HepG2 (cell line): ENCODE measurements around the gene GTF2B. TPM values are rescaled to one million over a fixed set of nuclear protein-coding genes. Genes with fewer than 3 reads are reported as not detected.

Experiments
- ATF7 ChIP-seq, 2 experiments: fragments of 450-650 bp in 1 of 2; sonication (generic) in 1 of 2; formaldehyde crosslinking in 1 of 2; IDR thresholded peaks; 2 replicates each; pipeline versions ENCODE4 v1.4.0 to v1.6.1; 2016 to 2020; ENCODE audit warnings: antibody characterized with exemption in 1 of 2, mild to moderate bottlenecking in 1 of 2, missing genetic modification reagents in 1 of 2
- BRCA1 ChIP-seq: sonication (generic); formaldehyde crosslinking; IDR thresholded peaks from 2 replicates; pipeline ENCODE4 v1.4.0; 2020; ENCODE audit warnings: missing genetic modification reagents
- CENPX ChIP-seq: sonication (generic); formaldehyde crosslinking; IDR thresholded peaks from 2 replicates; pipeline ENCODE4 v1.9.0; 2021; ENCODE audit warnings: mild to moderate bottlenecking, missing genetic modification reagents, moderate library complexity
- EZH2 ChIP-seq: conservative IDR thresholded peaks from 2 replicates; pipeline ENCODE4 v1.6.1; 2012; ENCODE audit warnings: mild to moderate bottlenecking, low read depth, low read length, moderate library complexity
- FIP1L1 ChIP-seq: fragments of 200-400 bp; formaldehyde crosslinking; IDR thresholded peaks from 2 replicates; pipeline ENCODE4 v1.6.1; 2018; ENCODE audit warnings: low read depth, mild to moderate bottlenecking, low read length, moderate library complexity, borderline replicate concordance; ENCODE audit not compliant: insufficient read depth
- FOXP4 ChIP-seq: sonication (generic); formaldehyde crosslinking; IDR thresholded peaks from 2 replicates; pipeline ENCODE4 v1.4.0; 2020; ENCODE audit warnings: missing genetic modification reagents
- GABPB1 ChIP-seq: IDR thresholded peaks from 2 replicates; pipeline ENCODE4 v1.6.1; 2016; ENCODE audit warnings: mild to moderate bottlenecking, missing genetic modification reagents, moderate library complexity, missing compliant biosample characterization
- IKZF4 ChIP-seq: sonication (generic); formaldehyde crosslinking; IDR thresholded peaks from 2 replicates; pipeline ENCODE4 v1.5.1; 2020; ENCODE audit warnings: borderline replicate concordance, mild to moderate bottlenecking, low read depth, missing genetic modification reagents; ENCODE audit errors: not compliant biosample characterization
- IRX3 ChIP-seq: sonication (generic); formaldehyde crosslinking; IDR thresholded peaks from 2 replicates; pipeline ENCODE4 v1.8.1; 2023; ENCODE audit warnings: mild to moderate bottlenecking, low read depth, missing genetic modification reagents, borderline replicate concordance
- MXI1 ChIP-seq: IDR thresholded peaks from 3 replicates; pipeline ENCODE4 v1.6.1; 2012; ENCODE audit warnings: low read depth, low read length, inconsistent platforms, borderline replicate concordance
- MZF1 ChIP-seq: sonication (generic); formaldehyde crosslinking; IDR thresholded peaks from 2 replicates; pipeline ENCODE4 v1.8.1; 2023; ENCODE audit warnings: mild to moderate bottlenecking, missing genetic modification reagents, borderline replicate concordance
- NFIC ChIP-seq: IDR thresholded peaks from 2 replicates; pipeline ENCODE4 v1.6.1; 2012; ENCODE audit warnings: mild to moderate bottlenecking, low read length, inconsistent platforms
- RXRB ChIP-seq: IDR thresholded peaks from 2 replicates; pipeline ENCODE4 v1.6.1; 2016; ENCODE audit warnings: borderline replicate concordance, missing genetic modification reagents, missing compliant biosample characterization
- SNAI1 ChIP-seq: sonication (generic); formaldehyde crosslinking; IDR thresholded peaks from 2 replicates; pipeline ENCODE4 v1.5.0; 2020; ENCODE audit warnings: mild to moderate bottlenecking, missing genetic modification reagents, borderline replicate concordance
- TAF15 ChIP-seq: fragments of 200-400 bp; formaldehyde crosslinking; IDR thresholded peaks from one replicate; pipeline ENCODE4 v1.6.1; 2018; ENCODE audit warnings: mild to moderate bottlenecking, low read depth, low read length; ENCODE audit not compliant: poor library complexity, severe bottlenecking
- ZNF333 ChIP-seq: sonication (generic); formaldehyde crosslinking; IDR thresholded peaks from 2 replicates; pipeline ENCODE4 v1.4.0; 2020; ENCODE audit warnings: mild to moderate bottlenecking, missing genetic modification reagents, borderline replicate concordance
- ZNF362 ChIP-seq: sonication (generic); formaldehyde crosslinking; IDR thresholded peaks from 2 replicates; pipeline ENCODE4 v1.4.0; 2020; ENCODE audit warnings: missing genetic modification reagents, mild to moderate bottlenecking, borderline replicate concordance
- ZNF556 ChIP-seq: sonication (generic); formaldehyde crosslinking; IDR thresholded peaks from 2 replicates; pipeline ENCODE4 v1.4.0; 2020; ENCODE audit warnings: mild to moderate bottlenecking, missing genetic modification reagents, borderline replicate concordance
- ZNF562 ChIP-seq: sonication (generic); formaldehyde crosslinking; IDR thresholded peaks from 2 replicates; pipeline ENCODE4 v1.8.0; 2022; ENCODE audit warnings: missing genetic modification reagents, borderline replicate concordance
- ZNF577 ChIP-seq: sonication (generic); formaldehyde crosslinking; IDR thresholded peaks from 2 replicates; pipeline ENCODE4 v1.4.0; 2020; ENCODE audit warnings: mild to moderate bottlenecking, low read depth, missing genetic modification reagents, borderline replicate concordance
- ZNF749 ChIP-seq: sonication (generic); formaldehyde crosslinking; IDR thresholded peaks from 2 replicates; pipeline ENCODE4 v1.8.0; 2022; ENCODE audit warnings: mild to moderate bottlenecking, missing genetic modification reagents, moderate library complexity, borderline replicate concordance
- polyA plus RNA-seq, 8 experiments: library from polyadenylated mRNA; depleted of rRNA in 3 of 8; stranded (reverse) in 7 of 8; unstranded in 1 of 8; fragments of >200 nt; fragmentation: Illumina TruSeq in 4 of 8; extraction: Trizol in 4 of 8; gene quantifications; 2 replicates each; pipeline versions ENCODE4 v1.2.1 to v1.2.3, GENCODE V29; 2011 to 2016; ENCODE audit warnings: low read depth in 4 of 8, missing spikeins in 1 of 8, mixed read lengths in 1 of 8; ENCODE audit not compliant: insufficient read depth in 1 of 8
- total RNA-seq, 5 experiments: library from RNA; depleted of rRNA; stranded (reverse); fragments of >200 nt; fragmentation: Illumina TruSeq; extraction: Trizol; gene quantifications; 2 replicates each; pipeline ENCODE4 v1.2.3, GENCODE V29; 2016; ENCODE audit warnings: low read depth in 1 of 5
- TF ChIP-seq, protein P1 (sequence below): sonication (generic); formaldehyde crosslinking; conservative IDR thresholded peaks from 2 replicates; pipeline ENCODE4 v1.4.0; 2020; ENCODE audit warnings: missing genetic modification reagents

Gene GTF2B
- total and polyA plus RNA-seq, 2 of the 13 experiments (the other 11 are each of a cell fraction or from before 2014, with no cell fraction given), result 31.5 to 43.4 TPM

DNA sequence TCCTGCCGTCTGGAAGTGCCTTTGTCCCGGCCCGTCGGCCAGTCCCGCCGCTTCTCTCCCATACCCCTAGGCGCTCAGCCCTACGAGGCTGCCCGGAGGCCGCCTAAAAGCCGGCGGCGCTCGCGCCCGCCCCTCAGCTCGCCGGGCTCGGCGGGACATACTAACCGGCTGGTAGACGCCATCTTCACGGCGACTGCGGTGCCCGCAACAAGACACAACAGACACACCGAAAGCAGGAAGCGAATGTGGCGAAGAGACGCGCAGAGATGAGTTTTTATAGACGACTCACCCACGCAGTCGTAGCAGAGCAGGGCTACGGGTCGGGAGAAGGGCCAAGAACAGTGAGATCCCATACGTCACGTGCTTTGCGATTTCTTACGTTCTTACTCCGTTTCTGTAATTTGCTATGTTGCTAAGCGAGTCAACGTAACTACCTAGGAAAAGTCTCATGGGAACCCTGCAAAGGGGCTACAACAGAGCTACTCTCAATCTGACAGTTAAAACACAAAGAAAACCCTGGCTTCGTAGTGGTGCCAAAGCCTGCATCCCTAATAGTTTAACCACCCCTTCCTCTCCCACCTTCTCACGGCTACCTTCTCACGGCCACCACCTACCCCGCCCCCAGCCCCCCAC, at the start of gene GTF2B (continued):
- TF ChIP-seq IRX3 (CRISPR knock-in tag), result peak; percentile 49; the same call in 1 of the 2 replicates
- TF ChIP-seq SNAI1 (CRISPR knock-in tag), result 0 out of 2 replicates have a peak, but pooled peaks have one; percentile 73
- TF ChIP-seq ATF7 (IDR thresholded peaks at IDR 0.05), result peak; percentile 56; the same call in 1 of the 2 replicates
- peak; percentile 85 for TF ChIP-seq ATF7 (CRISPR knock-in tag; IDR thresholded peaks at IDR 0.05)
- no peak for TF ChIP-seq ZNF577 (CRISPR knock-in tag)
- TF ChIP-seq IKZF4 (CRISPR knock-in tag), result no peak
- TF ChIP-seq ZNF362 (CRISPR knock-in tag), result no peak; the same call in 1 of the 2 replicates
- TF ChIP-seq ZNF333, result 0 out of 2 replicates have a peak, but pooled peaks have one; percentile 59
- TF ChIP-seq BRCA1 (CRISPR knock-in tag), result no peak
- TF ChIP-seq ZNF749 (CRISPR knock-in tag), result peak; percentile 64; the same call in 1 of the 2 replicates
- TF ChIP-seq RXRB, result peak; percentile 72
- no peak for TF ChIP-seq MZF1 (CRISPR knock-in tag)
- peak; percentile 88; the same call in 2 of the 3 replicates for TF ChIP-seq MXI1
- TF ChIP-seq NFIC, result no peak; the same call in 1 of the 2 replicates
- TF ChIP-seq FIP1L1, result no peak
- TF ChIP-seq FOXP4 (CRISPR knock-in tag), result peak; percentile 72
- peak; percentile 69; the same call in 1 of the 2 replicates for TF ChIP-seq ZNF556 (CRISPR knock-in tag)
- TF ChIP-seq TAF15, result no peak
- TF ChIP-seq, protein P1, sequence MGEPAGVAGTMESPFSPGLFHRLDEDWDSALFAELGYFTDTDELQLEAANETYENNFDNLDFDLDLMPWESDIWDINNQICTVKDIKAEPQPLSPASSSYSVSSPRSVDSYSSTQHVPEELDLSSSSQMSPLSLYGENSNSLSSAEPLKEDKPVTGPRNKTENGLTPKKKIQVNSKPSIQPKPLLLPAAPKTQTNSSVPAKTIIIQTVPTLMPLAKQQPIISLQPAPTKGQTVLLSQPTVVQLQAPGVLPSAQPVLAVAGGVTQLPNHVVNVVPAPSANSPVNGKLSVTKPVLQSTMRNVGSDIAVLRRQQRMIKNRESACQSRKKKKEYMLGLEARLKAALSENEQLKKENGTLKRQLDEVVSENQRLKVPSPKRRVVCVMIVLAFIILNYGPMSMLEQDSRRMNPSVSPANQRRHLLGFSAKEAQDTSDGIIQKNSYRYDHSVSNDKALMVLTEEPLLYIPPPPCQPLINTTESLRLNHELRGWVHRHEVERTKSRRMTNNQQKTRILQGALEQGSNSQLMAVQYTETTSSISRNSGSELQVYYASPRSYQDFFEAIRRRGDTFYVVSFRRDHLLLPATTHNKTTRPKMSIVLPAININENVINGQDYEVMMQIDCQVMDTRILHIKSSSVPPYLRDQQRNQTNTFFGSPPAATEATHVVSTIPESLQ, result no peak
- TF ChIP-seq CENPX (CRISPR knock-in tag), result no peak
- TF ChIP-seq GABPB1 (CRISPR knock-in tag), result peak; percentile 83
- no peak for TF ChIP-seq ZNF562 (CRISPR knock-in tag)
- TF ChIP-seq EZH2, result no peak
